ENCODE data around the gene ANKRD9. TPM values are rescaled to one million over a fixed set of nuclear protein-coding genes. Genes with fewer than 3 reads are reported as not detected.

The ANKRD9 gene
- total and polyA plus RNA-seq, 2 of the 13 experiments (the other 11 are each of a cell fraction or from before 2014, with no cell fraction given) = 10.0 to 15.0 TPM

GRCh38 chr14:102545461-102546265 is 36.1 kb upstream of the ANKRD9 start (continued):
- TF ChIP-seq PRDM4 (CRISPR knock-in tag; IDR thresholded peaks at IDR 0.05; ENCODE audit: borderline replicate concordance) = peak; percentile 67; the same call in 1 of the 2 replicates
- TF ChIP-seq ZKSCAN8 (CRISPR knock-in tag; IDR thresholded peaks at IDR 0.05; ENCODE audit: borderline replicate concordance) = no peak
- TF ChIP-seq DNMT3B (CRISPR knock-in tag; conservative IDR thresholded peaks at IDR 0.05) = no peak
- 0 out of 2 replicates have a peak, but pooled peaks have one; percentile 8 for TF ChIP-seq CREBL2 (CRISPR knock-in tag; IDR thresholded peaks at IDR 0.05; ENCODE audit: borderline replicate concordance)
- TF ChIP-seq ZFAT (CRISPR knock-in tag; conservative IDR thresholded peaks at IDR 0.05) = no peak
- TF ChIP-seq NPAS2 (CRISPR knock-in tag; IDR thresholded peaks at IDR 0.05; ENCODE audit: borderline replicate concordance) = no peak
- no peak for TF ChIP-seq HNF1A (IDR thresholded peaks at IDR 0.05; ENCODE audit: low read depth)
- TF ChIP-seq HNF1A (CRISPR knock-in tag; IDR thresholded peaks at IDR 0.05; ENCODE audit: borderline replicate concordance) = no peak
- TF ChIP-seq POLR2A (IDR thresholded peaks at IDR 0.05; ENCODE audit: insufficient read depth in 1 of 2, low read depth in 2 of 2, low read length in 2 of 2) = peak in 1 of 2 experiments; percentile 58; a peak in 1 of 4 replicates
- TF ChIP-seq KAT8 (CRISPR knock-in tag; IDR thresholded peaks at IDR 0.05) = peak; percentile 52; the same call in 1 of the 2 replicates
- peak; percentile 41; the same call in 1 of the 2 replicates for TF ChIP-seq BCL6 (CRISPR knock-in tag; IDR thresholded peaks at IDR 0.05)
- 0 out of 2 replicates have a peak, but pooled peaks have one; percentile 20 for TF ChIP-seq ISL2 (CRISPR knock-in tag; IDR thresholded peaks at IDR 0.05)
- peak; percentile 34; the same call in 1 of the 2 replicates for TF ChIP-seq ZNF580 (CRISPR knock-in tag; IDR thresholded peaks at IDR 0.05; ENCODE audit: borderline replicate concordance, low read depth)
- TF ChIP-seq RNF2 (conservative IDR thresholded peaks at IDR 0.05; ENCODE audit: low read depth) = no peak
- peak; percentile 27; the same call in 1 of the 2 replicates for TF ChIP-seq ZNF30 (CRISPR knock-in tag; IDR thresholded peaks at IDR 0.05)
- peak; percentile 60; the same call in 1 of the 2 replicates for TF ChIP-seq AHR (CRISPR knock-in tag; IDR thresholded peaks at IDR 0.05)
- TF ChIP-seq SIN3B (IDR thresholded peaks at IDR 0.05; ENCODE audit: low read length) = no peak
- peak; percentile 29; the same call in 1 of the 2 replicates for TF ChIP-seq GATA4 (IDR thresholded peaks at IDR 0.05; ENCODE audit: borderline replicate concordance, low read depth)
- peak; percentile 33; the same call in 1 of the 2 replicates for TF ChIP-seq YEATS2 (CRISPR knock-in tag; IDR thresholded peaks at IDR 0.05; ENCODE audit: borderline replicate concordance)
- no peak; the same call in 1 of the 2 replicates for TF ChIP-seq CHCHD3 (CRISPR knock-in tag; IDR thresholded peaks at IDR 0.05)
- no peak for TF ChIP-seq ZNF124 (CRISPR knock-in tag; IDR thresholded peaks at IDR 0.05)
- TF ChIP-seq ZSCAN31 (CRISPR knock-in tag; IDR thresholded peaks at IDR 0.05; ENCODE audit: low read depth) = no peak
